GM12873 (cell line): Measurements from ENCODE around the gene BAHCC1.

Experiments
- TF ChIP-seq, protein P1 (sequence below): IDR thresholded peaks from 2 replicates; pipeline ENCODE4 v1.5.1; 2012; ENCODE audit warnings: low read depth, mild to moderate bottlenecking, moderate library complexity, low read length, control low read depth; ENCODE audit not compliant: insufficient read depth; ENCODE audit errors: missing control alignments

Gene BAHCC1

DNA sequence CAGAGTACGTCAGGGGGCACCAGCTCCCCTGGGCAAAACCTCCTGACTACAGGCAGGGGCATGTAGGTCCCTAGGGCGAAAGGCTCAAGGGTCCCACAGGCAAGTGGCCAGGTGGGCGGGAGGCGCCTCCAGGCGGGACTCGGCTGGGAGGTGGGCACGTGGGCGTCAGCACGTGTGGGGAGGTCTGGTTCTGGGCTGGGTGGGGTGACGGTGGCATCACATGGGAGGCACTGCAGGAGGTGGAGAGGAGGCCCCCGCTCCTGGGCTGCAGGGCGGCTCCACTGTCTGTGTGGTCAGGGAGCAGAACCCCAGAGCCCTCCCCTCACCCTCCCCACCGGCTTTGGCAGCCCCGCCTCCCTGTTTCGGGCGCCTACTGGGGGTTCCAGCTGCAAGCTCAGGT is 64.6 kb downstream of the BAHCC1 start:
- TF ChIP-seq, protein P1, sequence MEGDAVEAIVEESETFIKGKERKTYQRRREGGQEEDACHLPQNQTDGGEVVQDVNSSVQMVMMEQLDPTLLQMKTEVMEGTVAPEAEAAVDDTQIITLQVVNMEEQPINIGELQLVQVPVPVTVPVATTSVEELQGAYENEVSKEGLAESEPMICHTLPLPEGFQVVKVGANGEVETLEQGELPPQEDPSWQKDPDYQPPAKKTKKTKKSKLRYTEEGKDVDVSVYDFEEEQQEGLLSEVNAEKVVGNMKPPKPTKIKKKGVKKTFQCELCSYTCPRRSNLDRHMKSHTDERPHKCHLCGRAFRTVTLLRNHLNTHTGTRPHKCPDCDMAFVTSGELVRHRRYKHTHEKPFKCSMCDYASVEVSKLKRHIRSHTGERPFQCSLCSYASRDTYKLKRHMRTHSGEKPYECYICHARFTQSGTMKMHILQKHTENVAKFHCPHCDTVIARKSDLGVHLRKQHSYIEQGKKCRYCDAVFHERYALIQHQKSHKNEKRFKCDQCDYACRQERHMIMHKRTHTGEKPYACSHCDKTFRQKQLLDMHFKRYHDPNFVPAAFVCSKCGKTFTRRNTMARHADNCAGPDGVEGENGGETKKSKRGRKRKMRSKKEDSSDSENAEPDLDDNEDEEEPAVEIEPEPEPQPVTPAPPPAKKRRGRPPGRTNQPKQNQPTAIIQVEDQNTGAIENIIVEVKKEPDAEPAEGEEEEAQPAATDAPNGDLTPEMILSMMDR = no peak

DNA sequence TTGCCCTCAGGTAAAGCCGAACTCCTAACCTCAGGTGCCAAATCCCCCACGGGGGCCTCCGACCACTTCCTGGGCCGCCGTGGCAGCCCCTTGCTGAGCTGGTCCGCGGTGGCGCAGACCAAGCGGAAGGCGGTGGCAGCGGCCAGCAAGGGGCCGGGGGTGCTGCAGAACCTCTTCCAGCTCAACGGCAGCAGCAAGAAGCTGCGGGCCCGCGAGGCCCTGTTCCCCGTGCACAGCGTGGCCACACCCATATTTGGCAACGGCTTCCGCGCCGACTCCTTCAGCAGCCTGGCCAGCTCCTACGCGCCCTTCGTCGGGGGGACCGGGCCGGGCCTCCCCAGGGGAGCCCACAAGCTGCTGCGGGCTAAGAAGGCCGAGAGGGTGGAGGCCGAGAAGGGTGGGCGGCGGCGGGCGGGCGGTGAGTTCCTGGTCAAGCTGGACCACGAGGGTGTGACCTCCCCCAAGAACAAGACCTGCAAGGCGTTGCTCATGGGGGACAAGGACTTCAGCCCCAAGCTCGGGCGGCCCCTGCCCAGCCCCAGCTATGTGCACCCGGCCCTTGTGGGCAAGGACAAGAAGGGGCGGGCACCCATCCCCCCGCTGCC is 65.7 kb downstream of the BAHCC1 start:
- TF ChIP-seq, protein P1 = no peak

DNA sequence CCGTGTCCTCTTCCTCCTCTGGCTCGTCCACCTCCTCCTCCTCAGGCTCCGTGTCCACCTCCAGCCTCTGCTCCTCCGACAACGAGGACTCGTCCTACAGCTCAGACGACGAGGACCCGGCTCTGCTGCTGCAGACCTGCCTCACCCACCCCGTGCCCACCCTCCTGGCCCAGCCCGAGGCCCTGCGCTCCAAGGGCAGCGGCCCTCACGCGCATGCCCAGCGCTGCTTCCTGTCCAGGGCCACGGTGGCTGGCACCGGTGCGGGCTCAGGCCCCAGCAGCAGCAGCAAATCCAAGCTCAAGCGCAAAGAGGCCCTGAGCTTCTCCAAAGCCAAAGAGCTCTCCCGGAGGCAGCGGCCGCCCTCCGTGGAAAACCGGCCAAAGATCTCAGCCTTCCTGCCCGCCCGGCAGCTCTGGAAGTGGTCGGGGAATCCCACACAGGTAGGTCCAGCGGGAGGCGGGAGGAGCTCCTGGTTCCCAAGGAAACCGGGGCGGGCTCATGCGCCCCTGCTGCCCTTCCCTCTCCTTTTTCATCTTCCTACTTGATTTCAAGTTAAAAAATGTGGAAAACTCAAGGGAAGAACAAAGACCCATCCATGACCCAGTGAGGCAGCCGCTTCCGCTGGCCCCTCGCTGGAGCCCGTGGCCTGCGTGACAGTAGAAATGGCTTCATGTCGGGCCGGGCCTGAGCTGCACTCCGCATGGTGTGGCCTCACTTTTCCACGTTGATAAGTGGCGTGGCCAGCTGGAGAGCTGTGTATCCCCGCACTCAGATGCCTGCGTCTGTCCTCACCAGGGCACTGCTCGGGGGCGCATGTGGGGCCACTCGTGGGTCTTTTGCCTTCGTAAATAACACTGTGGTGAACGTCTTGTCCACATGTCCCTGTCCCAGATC is 66.6 kb downstream of the BAHCC1 start:
- TF ChIP-seq, protein P1 = no peak

DNA sequence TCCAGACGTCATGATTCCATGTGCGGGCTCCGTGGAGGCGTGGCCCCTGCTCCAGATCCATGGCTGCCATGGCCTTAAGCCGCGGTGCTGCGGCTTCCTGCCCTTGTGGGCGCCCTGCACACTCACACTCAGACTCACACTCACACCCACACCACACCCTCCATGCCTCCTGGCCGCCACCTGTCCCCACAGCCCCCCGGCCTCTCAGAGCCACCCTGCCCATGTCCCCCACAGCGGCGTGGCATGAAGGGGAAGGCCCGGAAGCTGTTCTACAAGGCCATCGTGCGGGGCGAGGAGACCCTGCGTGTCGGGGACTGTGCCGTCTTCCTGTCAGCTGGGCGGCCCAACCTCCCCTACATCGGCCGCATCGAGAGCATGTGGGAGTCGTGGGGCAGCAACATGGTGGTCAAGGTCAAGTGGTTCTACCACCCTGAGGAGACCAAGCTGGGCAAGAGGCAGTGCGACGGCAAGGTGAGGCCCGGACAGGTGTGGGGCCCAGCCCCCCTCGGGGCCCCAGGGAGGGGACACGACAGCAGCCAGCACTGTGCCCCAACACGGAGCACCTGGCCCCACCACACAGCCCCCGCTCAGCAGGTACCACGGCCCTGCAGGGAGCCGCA is 67.4 kb downstream of the BAHCC1 start:
- TF ChIP-seq, protein P1 = no peak

GRCh38 chr17:81463506-81463905 is 68.2 kb downstream of the BAHCC1 start:
- TF ChIP-seq, protein P1 = no peak

DNA sequence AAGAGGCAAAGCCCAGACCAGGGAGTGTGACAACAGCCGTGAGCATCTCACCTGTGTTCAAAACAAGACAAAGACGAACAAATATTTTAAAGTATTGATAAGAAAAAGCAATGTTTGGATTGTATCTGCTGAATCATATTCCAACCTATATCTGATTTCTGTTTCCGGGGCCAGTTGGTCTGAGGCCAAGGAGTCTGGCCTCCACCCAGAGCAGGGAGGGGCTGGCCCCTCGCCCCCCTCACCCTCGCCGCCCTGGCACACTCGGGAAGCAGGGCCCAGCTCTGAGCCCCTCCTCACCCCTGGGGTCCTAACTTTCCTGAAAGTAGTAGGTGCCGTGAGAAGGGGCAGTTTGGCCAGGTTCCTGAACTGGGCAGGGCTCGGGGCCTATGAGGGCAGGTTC is 69.3 kb downstream of the BAHCC1 start:
- TF ChIP-seq, protein P1 = no peak

GRCh38 chr17:81465910-81466309 is 70.7 kb downstream of the BAHCC1 start:
- TF ChIP-seq, protein P1 = no peak
